Fibroblast of skin of abdomen (primary cell): Measurements from ENCODE around the gene DDB1. TPM values are rescaled to one million over a fixed set of nuclear protein-coding genes. Genes with fewer than 3 reads are reported as not detected.
A peak's percentile ranks its signal among the peaks of the same experiment; 100 is the strongest.

Experiments
- DNase-seq: peaks from one replicate; pipeline ENCODE4 v3.0.0-alpha.2; 2013
- polyA plus RNA-seq, 2 experiments: library from polyadenylated mRNA; unstranded; fragments of 120-200 nt; gene quantifications; one replicate each; pipeline ENCODE4 v1.2.1, GENCODE V29; 2013; ENCODE audit not compliant: insufficient read length in 2 of 2

The DDB1 gene
- polyA plus RNA-seq (2013, experiment 1 of 2; ENCODE audit: insufficient read length) = 188 TPM
- 186 TPM for polyA plus RNA-seq (2013, experiment 2 of 2; ENCODE audit: insufficient read length)

GRCh38 chr11:61332797-61333549, at the start of gene DDB1, which contains the start of gene TKFC:
TSS of gene DDB1 (minus strand) at chr11:61333105. CDS start at chr11:61332968, 137 bp downstream.
TSS of gene TKFC (plus strand) at chr11:61333228. CDS start at chr11:61334729, 1,501 bp downstream.
- DNase-seq = peak; percentile 93

- no peak for DNase-seq
Measured at GRCh38 chr11:61380884-61381283, 48.0 kb upstream of the DDB1 start.

GRCh38 chr11:61378713-61379313, 45.9 kb upstream of the DDB1 start:
- DNase-seq = peak; percentile 97

GRCh38 chr11:61377461-61378160, 44.7 kb upstream of the DDB1 start:
- no peak for DNase-seq

DNA sequence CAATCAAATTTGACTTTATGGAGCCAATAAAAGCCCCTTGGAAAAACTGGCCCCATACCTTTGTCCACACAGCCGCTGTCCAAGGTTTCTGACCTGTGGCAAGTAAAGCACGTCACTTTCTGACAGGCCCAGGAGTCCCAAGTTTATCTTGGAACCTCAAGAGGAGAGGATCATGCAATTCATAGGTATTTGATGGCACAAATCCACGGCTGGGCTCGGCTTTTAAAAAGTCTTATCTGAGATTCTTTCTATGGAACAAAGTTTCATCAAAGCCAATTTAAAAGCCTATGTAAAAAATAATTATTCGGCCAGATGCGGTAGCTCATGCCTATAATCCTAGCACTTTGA, 42.8 kb upstream of the DDB1 start:
- DNase-seq = no peak

GRCh38 chr11:61372659-61373420, 39.9 kb upstream of the DDB1 start:
- no peak for DNase-seq

DNA sequence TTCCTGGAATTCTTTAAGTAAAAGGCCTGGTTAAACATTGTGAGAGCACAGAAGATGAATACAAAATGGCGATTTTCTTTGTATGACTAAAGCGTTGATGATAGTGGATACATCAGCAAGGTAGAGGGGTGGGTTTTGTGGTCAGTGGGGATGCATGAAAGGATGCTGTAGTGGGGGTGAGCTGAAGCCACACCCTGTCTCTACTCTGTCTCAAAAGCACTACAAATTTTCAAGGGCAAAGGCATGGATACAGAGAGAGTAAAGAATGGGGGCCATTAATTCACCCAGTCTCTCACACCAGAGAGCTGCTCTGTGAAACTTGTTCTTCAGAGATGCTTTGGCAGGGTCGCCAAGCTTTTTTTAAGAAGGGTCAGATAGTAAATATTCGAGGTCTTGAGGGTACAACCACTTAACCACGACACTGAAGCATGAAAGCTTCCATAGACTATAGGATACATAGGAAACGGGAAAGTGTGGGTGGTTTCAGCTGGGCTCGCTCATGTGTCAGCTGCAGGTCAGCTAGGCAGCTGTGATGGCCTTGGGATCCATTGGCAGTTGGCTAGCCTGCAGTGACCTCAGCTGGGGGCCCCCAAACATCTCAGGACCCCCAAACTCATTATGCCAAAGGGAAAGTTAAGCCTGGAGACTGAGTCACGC, 37.6 kb upstream of the DDB1 start:
- DNase-seq = no peak

GRCh38 chr11:61369372-61370348, 36.8 kb upstream of the DDB1 start:
- peak; percentile 34 for DNase-seq

DNA sequence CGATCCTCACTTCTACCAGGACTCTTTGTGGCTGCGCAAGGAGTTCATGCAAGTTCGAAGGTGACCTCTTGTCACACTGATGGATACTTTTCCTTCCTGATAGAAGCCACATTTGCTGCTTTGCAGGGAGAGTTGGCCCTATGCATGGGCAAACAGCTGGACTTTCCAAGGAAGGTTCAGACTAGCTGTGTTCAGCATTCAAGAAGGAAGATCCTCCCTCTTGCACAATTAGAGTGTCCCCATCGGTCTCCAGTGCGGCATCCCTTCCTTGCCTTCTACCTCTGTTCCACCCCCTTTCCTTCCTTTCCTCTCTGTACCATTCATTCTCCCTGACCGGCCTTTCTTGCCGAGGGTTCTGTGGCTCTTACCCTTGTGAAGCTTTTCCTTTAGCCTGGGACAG, 35.7 kb upstream of the DDB1 start:
- DNase-seq = no peak

DNA sequence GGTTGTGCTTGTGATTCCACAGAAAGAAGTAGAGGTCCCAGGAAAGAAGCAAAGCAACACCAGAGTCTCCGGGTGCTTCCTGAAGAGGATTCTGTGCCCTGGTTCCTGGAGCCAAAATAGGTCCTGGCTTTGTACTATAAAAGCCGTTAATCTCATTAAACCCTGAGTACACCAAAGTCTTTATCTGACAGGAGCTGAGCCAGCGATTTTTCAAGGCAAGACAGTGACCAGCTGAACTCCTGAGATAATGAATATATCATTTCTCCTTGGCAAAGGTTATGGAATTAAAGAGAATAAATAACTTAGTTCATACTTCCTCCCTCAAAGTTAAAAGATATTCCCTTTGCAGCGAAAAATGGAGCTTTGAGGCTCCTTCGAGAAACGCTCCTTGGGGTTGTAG, 34.5 kb upstream of the DDB1 start:
- DNase-seq = no peak

DNA sequence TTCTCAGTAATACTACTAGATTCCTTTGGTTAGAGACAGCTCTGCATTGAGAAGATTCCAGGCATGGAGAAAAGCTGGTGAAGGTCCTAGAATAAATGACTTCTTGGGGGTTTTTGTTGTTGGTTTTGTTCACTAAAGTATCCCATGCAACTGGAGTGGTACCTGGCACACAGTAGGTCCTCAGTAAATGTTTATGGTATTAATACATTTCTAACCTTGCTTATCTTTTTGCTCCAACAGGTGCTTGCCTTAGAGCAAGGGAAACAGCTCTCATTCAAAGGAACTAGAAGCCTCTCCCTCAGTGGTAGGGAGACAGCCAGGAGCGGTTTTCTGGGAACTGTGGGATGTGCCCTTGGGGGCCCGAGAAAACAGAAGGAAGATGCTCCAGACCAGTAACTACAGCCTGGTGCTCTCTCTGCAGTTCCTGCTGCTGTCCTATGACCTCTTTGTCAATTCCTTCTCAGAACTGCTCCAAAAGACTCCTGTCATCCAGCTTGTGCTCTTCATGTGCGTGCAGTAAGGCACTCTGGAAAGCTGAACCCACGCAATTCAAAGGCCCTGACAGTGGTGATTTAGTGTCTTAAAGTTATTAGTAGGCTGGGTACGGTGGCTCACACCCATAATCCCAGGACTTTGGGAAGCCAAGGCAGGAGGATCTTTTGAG, 31.2 kb upstream of the DDB1 start:
- no peak for DNase-seq

- DNase-seq = peak; percentile 29
Measured at GRCh38 chr11:61362542-61362875, 29.6 kb upstream of the DDB1 start.

DNA sequence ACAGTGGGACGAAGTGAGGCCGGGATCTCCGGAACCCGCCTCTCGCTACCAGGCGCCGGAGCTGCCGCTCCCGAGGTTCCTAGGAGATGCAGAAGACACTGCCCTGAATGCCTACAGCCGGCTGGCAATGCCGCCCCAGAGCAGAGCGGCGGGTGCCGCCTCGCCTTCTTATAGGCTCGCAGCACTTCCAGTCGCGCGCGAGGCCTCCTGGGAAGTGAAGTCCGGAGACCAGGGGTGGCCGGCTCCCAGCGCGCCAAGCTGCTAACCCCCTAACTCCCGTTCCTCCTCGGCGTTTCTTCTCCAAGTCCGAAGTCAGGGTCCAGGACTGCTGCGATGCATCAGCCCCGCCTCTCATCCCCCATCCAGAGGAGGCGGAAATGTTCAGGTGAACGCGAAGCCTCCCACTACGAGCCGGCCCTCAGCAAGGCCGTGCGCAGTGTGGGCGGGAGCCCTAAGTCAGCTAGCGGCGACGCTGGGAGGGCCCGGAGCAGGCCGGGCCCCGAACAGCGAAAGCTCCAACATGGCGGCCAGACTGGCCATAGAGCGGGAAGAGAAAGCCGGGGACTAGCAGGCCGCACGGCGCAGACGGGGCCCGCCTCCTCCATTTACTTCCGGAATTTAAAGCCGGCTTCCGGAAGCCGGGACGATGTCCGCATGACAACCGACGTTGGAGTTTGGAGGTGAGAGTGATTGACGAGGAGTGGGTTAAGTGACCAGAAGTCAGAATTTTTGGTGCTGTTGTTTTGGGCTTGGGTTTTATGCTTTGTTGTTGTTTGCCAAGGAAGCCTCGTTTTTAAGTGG, 29.0 kb upstream of the DDB1 start, which contains the start of the genes CYB561A3 and TMEM138:
TSS of gene CYB561A3 (minus strand) at position 142 of the 801 bp plus-strand sequence. CDS start 5,169 bp downstream, outside the sequence.
TSS of gene TMEM138 (plus strand) at position 634 of the 801 bp plus-strand sequence. CDS start 2,017 bp downstream, outside the sequence.
- DNase-seq = peak; percentile 93

- DNase-seq = no peak
Measured at GRCh38 chr11:61361237-61361740, 28.4 kb upstream of the DDB1 start.

- DNase-seq = no peak
Measured at GRCh38 chr11:61359516-61359915, 26.6 kb upstream of the DDB1 start.

DNA sequence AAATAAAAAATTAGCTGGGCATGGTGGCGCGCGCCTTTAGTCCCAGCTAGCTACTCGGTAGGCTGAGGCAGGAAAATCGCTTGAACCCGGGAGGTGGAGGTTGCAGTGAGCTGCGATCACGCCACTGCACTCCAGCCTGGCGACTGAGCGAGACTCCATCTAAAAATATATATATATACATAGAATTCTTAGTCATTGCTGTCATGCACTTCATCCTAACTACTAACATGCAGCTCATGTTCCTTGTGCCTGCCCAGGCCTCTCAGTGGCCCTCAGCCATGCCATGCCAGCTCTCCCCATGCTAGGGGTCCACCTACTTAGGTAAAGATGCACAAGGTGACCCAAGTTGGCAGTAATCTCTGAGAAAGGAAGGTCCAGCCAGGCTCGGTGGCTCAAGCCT, 25.7 kb upstream of the DDB1 start:
- DNase-seq = no peak

- no peak for DNase-seq
Measured at GRCh38 chr11:61357894-61358239, 25.0 kb upstream of the DDB1 start.

- no peak for DNase-seq
Measured at GRCh38 chr11:61357233-61357893, 24.5 kb upstream of the DDB1 start.

- DNase-seq = no peak
Measured at GRCh38 chr11:61356706-61357105, 23.8 kb upstream of the DDB1 start.
